ENCODE results near the gene PJA2. TPM values are rescaled to one million over a fixed set of nuclear protein-coding genes. Genes with fewer than 3 reads are reported as not detected.

The PJA2 gene
- total and polyA plus RNA-seq, 2 donors (not counting 1 experiment from before 2014, with no cell fraction given) = 21.3 to 90.4 TPM

GRCh38 chr5:109340351-109340750 is 69.4 kb downstream of the PJA2 start:
- H3K9me3 Mint-ChIP-seq (ENCODE audit: insufficient read depth) = no peaks in the 10 kb centered on the region
- Histone ChIP-seq H2AFZ (ENCODE audit: insufficient read depth, low read depth, low read length, poor library complexity, severe bottlenecking) (no peak overlapping the region), H3K4me3 (ENCODE audit: control extremely low read depth in 1 of 5, extremely low read depth in 1 of 5, insufficient read depth in 1 of 5, low read depth in 2 of 5, low read length in 4 of 5) (no peak overlapping the region), H3K9me3 (ENCODE audit: control extremely low read depth in 1 of 3, control insufficient read depth in 2 of 3, insufficient read depth in 1 of 3, low read length in 2 of 3) (no peaks in the 10 kb centered on the region), H3K4me1 (ENCODE audit: control insufficient read depth in 2 of 2, insufficient read depth in 2 of 2, low read length in 2 of 2) (no peaks in the 10 kb centered on the region), H3K27me3 (replicated peaks in 1 of 4; ENCODE audit: control extremely low read depth in 1 of 4, control insufficient read depth in 3 of 4, insufficient read depth in 4 of 4, low read length in 3 of 4) (no peaks in the 10 kb centered on the region), H3K9ac (ENCODE audit: low read length) (no peak overlapping the region), H3K27ac (ENCODE audit: low read length in 2 of 2) (no peak overlapping the region), H3K36me3 (replicated peaks in 1 of 2; ENCODE audit: control extremely low read depth in 1 of 2, control insufficient read depth in 1 of 2, extremely low read depth in 1 of 2, insufficient read depth in 2 of 2, low read length in 1 of 2) (peaks cover 9 to 51% of the 10 kb centered on the region in 2 experiments), H3K79me2 (ENCODE audit: control insufficient read depth, insufficient read depth, low read length) (no peaks in the 10 kb centered on the region), H4K20me1 (ENCODE audit: control insufficient read depth, insufficient read depth, low read length, poor library complexity, severe bottlenecking) (peaks cover 2% of the 10 kb centered on the region), H3K4me2 (replicated peaks; ENCODE audit: low read depth, low read length, poor library complexity, severe bottlenecking) (no peak overlapping the region)
- ChIA-PET CTCF (no interaction called here), POLR2A (no interaction called here)
- H3K27ac Mint-ChIP-seq = no peak overlapping the region
- 100% methylated on average over 1 of the region's 5 CpGs for WGBS (ENCODE audit: insufficient coverage)
- no peaks in the 10 kb centered on the region for H3K4me1 Mint-ChIP-seq
- ATAC-seq (ENCODE audit: low read depth) (no peak), DNase-seq (no peak)
- no peak for TF ChIP-seq EZH2 (IDR thresholded peaks at IDR 0.05; ENCODE audit: borderline replicate concordance, insufficient read depth, low read depth, low read length, poor library complexity, severe bottlenecking)
- no peak for TF ChIP-seq CTCF (IDR thresholded peaks at IDR 0.05)
- no peak overlapping the region for H3K4me3 Mint-ChIP-seq
- no peaks in the 10 kb centered on the region for H3K27me3 Mint-ChIP-seq
- intact Hi-C loops (cut with micrococcal nuclease) = no loop called here

- intact Hi-C loops (cut with micrococcal nuclease) = no loop called here
- Histone ChIP-seq H3K9ac (ENCODE audit: low read length) (no peak overlapping the region), H3K4me3 (ENCODE audit: control extremely low read depth in 1 of 5, extremely low read depth in 1 of 5, insufficient read depth in 1 of 5, low read depth in 2 of 5, low read length in 4 of 5) (no peak overlapping the region), H3K27ac (ENCODE audit: low read length in 2 of 2) (no peak overlapping the region), H3K4me2 (replicated peaks; ENCODE audit: low read depth, low read length, poor library complexity, severe bottlenecking) (no peak overlapping the region), H4K20me1 (ENCODE audit: control insufficient read depth, insufficient read depth, low read length, poor library complexity, severe bottlenecking) (no peaks in the 10 kb centered on the region), H3K9me3 (ENCODE audit: control extremely low read depth in 1 of 3, control insufficient read depth in 2 of 3, insufficient read depth in 1 of 3, low read length in 2 of 3) (no peaks in the 10 kb centered on the region), H2AFZ (ENCODE audit: insufficient read depth, low read depth, low read length, poor library complexity, severe bottlenecking) (no peak overlapping the region), H3K79me2 (ENCODE audit: control insufficient read depth, insufficient read depth, low read length) (no peaks in the 10 kb centered on the region), H3K27me3 (replicated peaks in 1 of 4; ENCODE audit: control extremely low read depth in 1 of 4, control insufficient read depth in 3 of 4, insufficient read depth in 4 of 4, low read length in 3 of 4) (no peaks in the 10 kb centered on the region), H3K4me1 (ENCODE audit: control insufficient read depth in 2 of 2, insufficient read depth in 2 of 2, low read length in 2 of 2) (no peaks in the 10 kb centered on the region), H3K36me3 (replicated peaks in 1 of 2; ENCODE audit: control extremely low read depth in 1 of 2, control insufficient read depth in 1 of 2, extremely low read depth in 1 of 2, insufficient read depth in 2 of 2, low read length in 1 of 2) (peaks cover 6 to 37% of the 10 kb centered on the region in 2 experiments)
- H3K27me3 Mint-ChIP-seq = no peaks in the 10 kb centered on the region
- no peak overlapping the region for H3K27ac Mint-ChIP-seq
- no peaks in the 10 kb centered on the region for H3K9me3 Mint-ChIP-seq (ENCODE audit: insufficient read depth)
- ChIA-PET CTCF (no interaction called here), POLR2A (no interaction called here)
- ATAC-seq (ENCODE audit: low read depth) (no peak), DNase-seq (no peak)
- H3K4me3 Mint-ChIP-seq = no peak overlapping the region
- H3K4me1 Mint-ChIP-seq = no peaks in the 10 kb centered on the region
- no peak for TF ChIP-seq EZH2 (IDR thresholded peaks at IDR 0.05; ENCODE audit: borderline replicate concordance, insufficient read depth, low read depth, low read length, poor library complexity, severe bottlenecking)
- no peak for TF ChIP-seq CTCF (IDR thresholded peaks at IDR 0.05)
These were observed 74.7 kb downstream of the PJA2 start for GRCh38 chr5:109335114-109335513.
